Stimulated activated CD8-positive, alpha-beta memory T cell treated with anti-CD3 and anti-CD28 coated beads, Interleukin-7, amount 100 ng/mL, for 4 hours (primary cell): Measurements from ENCODE around the gene L3MBTL4.
"Not testable (repeated sequence)": the region's sequence is repeated elsewhere in the genome, so short reads cannot be mapped to it uniquely, and the experiment has no call there.

Source experiments
- DNase-seq, 2 donors: peaks; one replicate each; pipeline ENCODE4 v3.0.0-alpha.2; 2020; ENCODE audit warnings: low read depth in 2 of 2

Gene L3MBTL4

DNA sequence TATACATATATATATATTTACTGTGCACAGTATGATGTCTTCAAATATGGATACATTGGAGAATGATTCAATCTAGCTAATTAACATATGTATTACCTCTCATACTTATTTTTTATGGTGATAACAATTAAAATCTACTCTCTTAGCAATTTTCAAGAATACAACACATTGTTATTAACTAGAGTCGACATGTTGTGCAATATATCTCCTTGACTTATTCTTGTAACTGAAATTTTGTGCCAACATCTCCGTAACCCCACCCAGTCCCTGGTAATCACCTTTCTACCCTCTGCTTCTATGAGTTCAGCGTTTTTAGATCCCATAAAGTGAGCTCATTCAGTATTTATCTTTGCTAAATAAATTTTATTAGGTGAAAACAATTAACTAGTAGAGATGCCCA is 303.0 kb downstream of the L3MBTL4 start:
- no peak for DNase-seq

GRCh38 chr18:6109743-6110142 is 305.0 kb downstream of the L3MBTL4 start:
- no peak for DNase-seq

DNA sequence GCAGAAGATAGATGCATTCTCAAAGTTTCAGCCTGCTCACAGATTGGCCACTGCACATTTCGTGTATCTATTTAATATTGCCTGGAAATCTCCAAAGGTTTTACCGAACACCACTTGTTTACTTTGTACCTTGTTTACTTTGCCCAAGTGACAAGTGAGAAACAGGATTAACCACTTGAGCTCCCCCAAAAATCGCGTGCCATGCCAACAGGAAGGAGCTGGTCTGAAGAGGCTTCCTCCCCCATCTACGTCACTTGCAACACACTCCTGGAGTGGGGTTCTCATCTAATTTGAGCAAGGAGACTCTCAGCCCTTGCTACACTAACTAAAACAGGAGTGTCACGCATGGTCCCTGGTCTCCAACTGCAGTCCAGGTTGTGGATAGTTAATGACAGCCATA is 306.9 kb downstream of the L3MBTL4 start:
- no peak for DNase-seq

- no peak for DNase-seq
Observed at GRCh38 chr18:6106091-6106685, 308.5 kb downstream of the L3MBTL4 start.

DNA sequence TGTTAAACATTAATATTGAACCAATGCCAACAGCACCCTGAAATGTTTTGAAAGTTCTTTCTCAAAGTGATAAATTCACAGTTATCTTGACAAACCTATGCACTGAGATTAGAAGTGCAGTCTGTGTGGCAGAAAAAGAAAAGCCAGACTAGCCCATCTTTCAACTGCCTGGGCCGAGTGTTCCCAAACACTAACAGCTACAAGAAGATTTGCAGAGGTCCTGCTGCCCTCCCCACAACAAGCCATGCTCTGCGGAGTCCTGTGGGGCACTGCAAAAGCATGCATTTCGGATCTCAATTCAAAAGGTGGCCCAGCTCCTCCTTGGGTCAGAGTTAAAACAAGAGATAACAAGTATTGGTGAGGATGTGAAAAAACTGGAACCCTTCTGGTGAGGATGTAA is 311.0 kb downstream of the L3MBTL4 start:
- DNase-seq, result no peak

DNA sequence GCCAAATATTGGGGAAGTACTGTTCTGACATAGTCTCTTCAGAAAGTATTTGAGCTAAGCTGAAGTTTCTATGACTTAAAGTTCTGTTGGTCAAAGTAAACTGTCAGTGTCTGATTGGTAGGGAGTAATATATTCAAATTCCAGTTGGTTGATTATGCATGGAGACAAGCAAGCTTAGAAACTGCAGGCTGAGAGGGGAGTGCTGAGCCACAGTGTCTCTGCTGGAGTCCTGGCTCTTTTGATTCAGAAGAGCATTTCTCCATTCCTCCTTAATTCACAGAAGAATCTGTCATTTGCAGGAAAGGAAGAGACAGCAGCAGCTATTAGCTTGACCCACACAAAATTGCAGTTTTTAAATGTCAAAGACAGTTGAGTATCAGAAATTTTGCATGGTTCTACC is 318.0 kb downstream of the L3MBTL4 start:
- no peak for DNase-seq

GRCh38 chr18:6088432-6088831 is 326.3 kb downstream of the L3MBTL4 start:
- DNase-seq, result no peak

GRCh38 chr18:6086731-6087130 is 328.0 kb downstream of the L3MBTL4 start:
- DNase-seq, result no peak

- no peak for DNase-seq
Observed at GRCh38 chr18:6079406-6079805, 335.3 kb downstream of the L3MBTL4 start.

DNA sequence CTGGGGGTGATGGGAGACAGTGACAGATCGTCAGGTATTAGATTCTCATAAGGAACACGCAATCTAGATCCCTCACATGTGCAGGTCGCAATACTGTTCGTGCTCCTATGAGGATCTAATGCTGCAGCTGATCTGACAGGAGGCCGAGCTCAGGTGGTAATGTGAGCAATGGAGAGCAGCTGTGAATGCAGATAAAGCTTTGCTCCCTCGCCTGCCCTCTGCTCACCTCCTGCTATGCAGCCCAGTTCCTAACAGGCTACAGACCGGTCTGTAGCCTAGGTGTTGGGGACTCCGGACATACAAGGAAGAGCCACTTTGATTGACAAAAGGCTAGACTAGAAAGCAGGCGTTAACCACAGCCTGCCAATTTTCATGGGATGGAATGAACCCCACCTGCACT is 335.8 kb downstream of the L3MBTL4 start:
- no peak for DNase-seq

GRCh38 chr18:6072423-6072822 is 342.3 kb downstream of the L3MBTL4 start:
- not testable (repeated sequence) for DNase-seq

- DNase-seq, result no peak
Observed at GRCh38 chr18:6069539-6069938, 345.2 kb downstream of the L3MBTL4 start.

- DNase-seq, result no peak
Observed at GRCh38 chr18:6069103-6069502, 345.6 kb downstream of the L3MBTL4 start.

DNA sequence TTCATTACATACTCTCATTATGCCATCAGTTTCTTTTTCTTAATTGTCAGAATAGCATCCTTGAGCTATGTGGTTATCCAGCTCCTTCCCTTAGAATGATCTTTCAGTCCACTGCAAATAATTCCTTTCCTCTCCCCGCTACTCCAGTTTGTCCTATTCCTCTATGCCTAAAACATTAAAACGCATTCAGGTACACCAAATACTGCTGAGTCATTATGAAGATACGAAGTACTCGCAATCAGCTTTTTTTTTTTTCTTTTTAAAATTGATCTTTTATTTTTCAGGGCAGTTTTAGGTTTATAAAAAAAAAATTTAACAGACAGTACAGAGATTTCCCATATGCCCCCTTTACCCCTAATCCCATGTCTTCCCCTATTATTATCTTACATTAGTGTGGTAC is 354.6 kb downstream of the L3MBTL4 start:
- no peak for DNase-seq

DNA sequence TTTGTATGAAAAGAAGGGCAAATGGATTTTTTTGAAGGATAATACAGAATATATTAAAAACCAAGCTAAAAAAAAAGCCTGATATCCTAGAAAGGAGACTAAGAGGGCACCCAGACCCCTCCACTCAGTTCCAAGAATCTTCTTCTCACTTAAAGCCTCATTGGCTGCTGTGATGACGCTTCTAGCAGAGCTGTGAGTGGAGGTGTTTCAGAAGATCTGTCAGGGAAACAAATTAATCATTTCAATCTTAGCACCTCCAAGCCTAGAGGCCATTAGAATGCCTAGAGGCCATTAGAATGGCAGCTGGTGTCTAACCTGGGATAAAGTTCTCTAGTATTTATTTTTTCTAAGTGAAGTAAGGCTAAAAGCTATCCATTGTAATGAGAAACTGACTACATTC is 355.2 kb downstream of the L3MBTL4 start:
- no peak for DNase-seq

DNA sequence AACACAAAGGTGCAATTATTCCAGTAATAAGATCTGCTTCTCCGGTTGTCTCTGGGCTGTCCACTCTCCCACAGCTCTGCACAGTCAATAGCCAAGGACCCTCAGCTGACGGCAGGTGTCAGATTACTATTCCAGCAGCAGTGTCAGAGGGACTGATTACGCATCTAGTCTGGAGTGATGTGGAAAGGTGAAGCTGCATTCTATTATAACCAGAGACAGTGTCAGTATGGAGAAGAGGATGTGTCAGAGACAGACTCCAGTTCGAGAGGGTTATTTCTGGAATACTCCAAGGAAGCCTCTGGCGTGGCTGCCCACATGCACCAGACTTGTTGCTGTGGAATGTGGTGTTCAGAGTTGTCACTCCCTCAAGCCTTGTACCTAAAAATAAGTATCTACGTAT is 355.8 kb downstream of the L3MBTL4 start:
- no peak for DNase-seq

GRCh38 chr18:6057604-6058003 is 357.1 kb downstream of the L3MBTL4 start:
- DNase-seq, result no peak

- no peak for DNase-seq
Observed at GRCh38 chr18:6056171-6056910, 358.4 kb downstream of the L3MBTL4 start.

DNA sequence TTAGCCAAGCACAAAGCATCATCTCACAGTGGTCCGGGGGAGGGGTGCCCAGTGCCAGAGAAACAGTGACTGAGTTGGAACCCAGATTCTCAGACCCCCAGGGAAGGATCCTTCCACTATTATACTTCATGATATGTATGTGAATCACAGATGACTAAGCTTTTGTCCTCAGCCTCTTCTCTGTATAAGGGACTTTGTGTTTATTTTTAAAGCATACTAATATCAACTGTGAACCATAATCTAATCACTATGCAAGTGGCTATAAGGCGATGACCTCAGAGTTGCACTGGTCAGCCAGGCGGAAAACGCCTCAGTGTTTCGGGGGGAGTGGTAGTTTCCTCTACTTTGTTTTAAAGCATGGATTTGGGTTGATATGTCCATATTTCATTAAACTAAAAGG is 359.0 kb downstream of the L3MBTL4 start:
- DNase-seq, result no peak

DNA sequence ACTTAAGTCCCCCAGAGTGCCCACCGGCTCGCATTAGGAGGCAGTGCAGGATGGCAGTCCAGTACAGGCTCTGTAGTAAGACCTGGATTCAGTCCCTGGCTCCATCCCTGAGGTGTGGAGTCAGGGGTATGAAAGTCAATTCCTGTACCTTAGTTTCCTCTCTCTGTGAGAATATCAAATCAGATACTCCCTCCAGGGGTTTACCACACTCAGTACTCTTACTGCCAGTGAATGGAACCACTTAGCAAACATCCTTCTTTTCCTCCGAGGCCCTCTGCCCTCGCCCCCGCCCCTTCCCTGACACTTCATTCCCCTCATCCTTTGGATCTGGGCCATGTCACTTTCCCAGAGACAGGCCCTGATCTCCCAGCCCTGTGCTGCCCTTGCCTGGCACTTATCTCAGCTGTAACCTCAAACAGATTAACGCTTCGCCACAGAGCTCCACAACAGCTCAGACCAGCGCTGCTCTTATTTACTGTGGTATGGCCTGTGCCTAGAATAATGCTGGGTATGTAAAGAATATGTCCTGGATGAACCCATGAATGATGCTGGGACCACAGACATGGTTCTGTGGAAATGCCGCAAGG is 360.4 kb downstream of the L3MBTL4 start:
- no peak for DNase-seq

GRCh38 chr18:6052449-6052913 is 362.2 kb downstream of the L3MBTL4 start:
- no peak for DNase-seq

GRCh38 chr18:6047596-6047995 is 367.1 kb downstream of the L3MBTL4 start:
- DNase-seq, result not testable (repeated sequence)

GRCh38 chr18:6044773-6045172 is 369.9 kb downstream of the L3MBTL4 start:
- no peak for DNase-seq
